NCI-H2107 treated with DMSO at 0.1 percent for 48 hours (cell line): ENCODE results near the gene SNAP23.

Experiments
- DNase-seq: peaks from one replicate; lab custom pipeline; 2025; ENCODE audit not compliant: unreplicated experiment; lab: John Stamatoyannopoulos, UW

SNAP23 gene

GRCh38 chr15:42495361-42496212 is at the start of gene SNAP23:
TSS of gene SNAP23 (plus strand) at chr15:42495634. CDS start at chr15:42511847, 16,213 bp downstream.
- DNase-seq = peak; percentile 21

GRCh38 chr15:42447599-42447998 is 47.8 kb upstream of the SNAP23 start:
- no peak for DNase-seq

GRCh38 chr15:42448281-42448680 is 47.2 kb upstream of the SNAP23 start:
- DNase-seq = no peak

GRCh38 chr15:42449770-42450424 is 45.5 kb upstream of the SNAP23 start:
- DNase-seq = no peak

- no peak for DNase-seq
Observed at GRCh38 chr15:42450425-42450790, 45.0 kb upstream of the SNAP23 start.

- no peak for DNase-seq
Observed at GRCh38 chr15:42453826-42454225, 41.6 kb upstream of the SNAP23 start.

GRCh38 chr15:42456531-42456930 is 38.9 kb upstream of the SNAP23 start:
- no peak for DNase-seq

GRCh38 chr15:42456971-42457370 is 38.5 kb upstream of the SNAP23 start:
- DNase-seq = no peak

- DNase-seq = no peak
Observed at GRCh38 chr15:42457445-42458442, 37.7 kb upstream of the SNAP23 start.

- DNase-seq = no peak
Observed at GRCh38 chr15:42461261-42461660, 34.2 kb upstream of the SNAP23 start.

GRCh38 chr15:42465520-42466259 is 29.7 kb upstream of the SNAP23 start:
- DNase-seq = no peak

GRCh38 chr15:42471002-42471401 is 24.4 kb upstream of the SNAP23 start:
- DNase-seq = no peak

GRCh38 chr15:42474827-42475226 is 20.6 kb upstream of the SNAP23 start:
- no peak for DNase-seq

GRCh38 chr15:42482701-42483100 is 12.7 kb upstream of the SNAP23 start:
- DNase-seq = no peak

GRCh38 chr15:42483677-42484076 is 11.8 kb upstream of the SNAP23 start:
- peak; percentile 4 for DNase-seq

GRCh38 chr15:42490291-42490670 is 5.2 kb upstream of the SNAP23 start:
- no peak for DNase-seq

- DNase-seq = peak; percentile 64
Observed at GRCh38 chr15:42490671-42491538, 4.5 kb upstream of the SNAP23 start, which contains the start of gene ZNF106. TSS of gene ZNF106 (minus strand) at chr15:42491141. CDS start at chr15:42472289, 18,852 bp downstream.

- no peak for DNase-seq
Observed at GRCh38 chr15:42491539-42492225, 3.8 kb upstream of the SNAP23 start.

- DNase-seq = no peak
Observed at GRCh38 chr15:42493679-42494078, 1.8 kb upstream of the SNAP23 start.
